ENCODE measurements around the gene DDAH1.

The DDAH1 gene

DNA sequence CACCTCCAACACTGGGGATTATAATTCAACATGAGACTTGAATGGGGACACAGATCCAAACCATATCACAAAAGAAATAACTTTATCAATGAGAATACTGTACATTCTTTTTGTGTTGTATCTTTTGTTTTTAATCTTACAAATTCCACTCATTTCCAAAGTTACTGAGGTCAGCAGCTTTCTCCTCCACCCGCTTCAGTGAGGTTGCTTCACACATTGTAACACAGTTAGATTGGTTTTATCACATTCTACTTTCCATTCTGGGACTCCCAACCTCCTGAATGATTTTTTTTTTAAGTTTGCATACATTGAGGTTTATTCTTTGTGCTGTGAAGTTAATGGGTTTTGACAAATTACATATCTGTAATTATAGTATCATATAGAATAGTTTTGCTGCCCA, 43.8 kb downstream of the DDAH1 start:
- Histone ChIP-seq H3K36me3 (ENCODE audit: control insufficient read depth, insufficient read depth, low read length) (no peaks in the 10 kb centered on the region), H2BK15ac (replicated peaks; ENCODE audit: low read depth) (no peak overlapping the region), H2BK5ac (ENCODE audit: low read length) (no peak overlapping the region), H2AK5ac (ENCODE audit: low read length) (no peak overlapping the region), H3K79me1 (ENCODE audit: low read length) (no peaks in the 10 kb centered on the region), H4K8ac (ENCODE audit: low read depth, low read length) (no peak overlapping the region), H3K79me2 (ENCODE audit: control insufficient read depth, insufficient read depth, low read length) (no peaks in the 10 kb centered on the region), H3K9ac (ENCODE audit: low read length) (no peak overlapping the region), H3K56ac (ENCODE audit: low read length) (no peak overlapping the region), H3K23ac (ENCODE audit: low read length) (no peak overlapping the region), H3K4ac (ENCODE audit: low read depth, low read length) (no peak overlapping the region), H3K4me1 (ENCODE audit: control insufficient read depth, low read depth, low read length) (no peaks in the 10 kb centered on the region), H3K4me2 (ENCODE audit: low read length) (no peak overlapping the region), H3K4me3 (ENCODE audit: low read length) (no peak overlapping the region), H2BK120ac (ENCODE audit: low read depth, low read length) (no peak overlapping the region), H3K27me3 (ENCODE audit: insufficient read depth, low read length, poor library complexity) (no peaks in the 10 kb centered on the region), H3K18ac (ENCODE audit: low read length) (no peak overlapping the region), H4K5ac (ENCODE audit: low read length) (no peak overlapping the region), H3K27ac (ENCODE audit: low read depth, low read length) (no peak overlapping the region)
- DNase-seq = no peak
- no CpG with 5 or more reads among the region's 1 CpG for WGBS (ENCODE audit: extremely low coverage, insufficient coverage, low lambda C conversion rate)

DNA sequence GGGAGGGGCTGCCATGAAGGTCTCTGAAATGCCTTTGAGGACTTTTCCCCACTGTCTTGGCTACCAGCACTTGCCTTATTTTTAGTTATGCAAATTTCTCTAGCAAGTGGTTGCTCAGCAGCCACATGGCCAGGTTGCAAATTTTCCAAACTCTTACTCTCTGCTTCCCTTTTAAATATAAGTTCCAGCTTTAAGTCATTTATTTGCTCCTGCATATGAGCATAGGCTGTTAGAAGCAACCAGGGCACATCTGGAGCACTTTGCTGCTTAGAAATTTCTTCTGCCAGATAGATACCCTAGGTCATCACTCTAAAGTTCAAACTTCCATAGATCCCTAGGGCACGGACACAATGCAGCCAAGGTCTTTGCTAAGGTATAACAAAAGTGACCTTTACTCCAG, 44.8 kb downstream of the DDAH1 start:
- no peak overlapping the region for H3K18ac ChIP-seq (ENCODE audit: low read length)
- H3K79me1 ChIP-seq (ENCODE audit: low read length) = no peaks in the 10 kb centered on the region
- H3K36me3 ChIP-seq (ENCODE audit: control insufficient read depth, insufficient read depth, low read length) = no peaks in the 10 kb centered on the region
- no CpG with 5 or more reads among the region's 1 CpG for WGBS (ENCODE audit: extremely low coverage, insufficient coverage, low lambda C conversion rate)
- no peak overlapping the region for H2BK120ac ChIP-seq (ENCODE audit: low read depth, low read length)
- H4K8ac ChIP-seq (ENCODE audit: low read depth, low read length) = no peak overlapping the region
- H2BK15ac ChIP-seq (replicated peaks; ENCODE audit: low read depth) = no peak overlapping the region
- no peak overlapping the region for H3K56ac ChIP-seq (ENCODE audit: low read length)
- H3K9ac ChIP-seq (ENCODE audit: low read length) = no peak overlapping the region
- H2BK5ac ChIP-seq (ENCODE audit: low read length) = no peak overlapping the region
- no peak overlapping the region for H2AK5ac ChIP-seq (ENCODE audit: low read length)
- no peak overlapping the region for H3K27ac ChIP-seq (ENCODE audit: low read depth, low read length)
- H3K4me1 ChIP-seq (ENCODE audit: control insufficient read depth, low read depth, low read length) = no peaks in the 10 kb centered on the region
- no peaks in the 10 kb centered on the region for H3K79me2 ChIP-seq (ENCODE audit: control insufficient read depth, insufficient read depth, low read length)
- H3K4me2 ChIP-seq (ENCODE audit: low read length) = no peak overlapping the region
- no peak for DNase-seq
- no peak overlapping the region for H4K5ac ChIP-seq (ENCODE audit: low read length)
- no peak overlapping the region for H3K4ac ChIP-seq (ENCODE audit: low read depth, low read length)
- no peak overlapping the region for H3K23ac ChIP-seq (ENCODE audit: low read length)
- no peak overlapping the region for H3K4me3 ChIP-seq (ENCODE audit: low read length)
- H3K27me3 ChIP-seq (ENCODE audit: insufficient read depth, low read length, poor library complexity) = no peaks in the 10 kb centered on the region

DNA sequence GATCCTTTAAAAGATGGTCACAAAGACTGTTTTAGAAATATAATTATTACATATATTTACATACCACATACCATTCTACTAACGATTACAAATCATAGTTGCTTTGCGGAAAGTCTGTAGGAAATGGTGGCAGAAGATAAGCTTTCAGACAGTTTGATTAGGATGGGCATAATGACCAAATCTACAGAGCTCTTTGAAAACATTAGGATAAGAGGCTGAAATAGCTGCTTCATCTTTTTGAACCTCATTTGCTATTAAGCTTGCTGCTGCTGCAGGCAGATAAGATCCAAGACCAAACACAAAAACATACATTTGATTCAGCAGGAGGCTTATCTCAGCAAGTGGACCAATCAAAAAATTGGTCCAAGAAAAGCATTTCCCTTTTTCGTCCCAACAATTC, 47.1 kb downstream of the DDAH1 start:
- no peak overlapping the region for H3K18ac ChIP-seq (ENCODE audit: low read length)
- H3K79me2 ChIP-seq (ENCODE audit: control insufficient read depth, insufficient read depth, low read length) = no peaks in the 10 kb centered on the region
- DNase-seq = no peak
- H3K4me1 ChIP-seq (ENCODE audit: control insufficient read depth, low read depth, low read length) = no peaks in the 10 kb centered on the region
- no peak overlapping the region for H4K8ac ChIP-seq (ENCODE audit: low read depth, low read length)
- no CpG with 5 or more reads among the region's 3 CpGs for WGBS (ENCODE audit: extremely low coverage, insufficient coverage, low lambda C conversion rate)
- H4K5ac ChIP-seq (ENCODE audit: low read length) = no peak overlapping the region
- H3K4me3 ChIP-seq (ENCODE audit: low read length) = no peak overlapping the region
- H3K4me2 ChIP-seq (ENCODE audit: low read length) = no peak overlapping the region
- H3K9ac ChIP-seq (ENCODE audit: low read length) = no peak overlapping the region
- no peak overlapping the region for H2BK120ac ChIP-seq (ENCODE audit: low read depth, low read length)
- H3K23ac ChIP-seq (ENCODE audit: low read length) = no peak overlapping the region
- no peak overlapping the region for H3K27ac ChIP-seq (ENCODE audit: low read depth, low read length)
- no peaks in the 10 kb centered on the region for H3K27me3 ChIP-seq (ENCODE audit: insufficient read depth, low read length, poor library complexity)
- H2BK15ac ChIP-seq (replicated peaks; ENCODE audit: low read depth) = no peak overlapping the region
- H2BK5ac ChIP-seq (ENCODE audit: low read length) = no peak overlapping the region
- H3K79me1 ChIP-seq (ENCODE audit: low read length) = no peaks in the 10 kb centered on the region
- no peak overlapping the region for H2AK5ac ChIP-seq (ENCODE audit: low read length)
- no peak overlapping the region for H3K56ac ChIP-seq (ENCODE audit: low read length)
- H3K4ac ChIP-seq (ENCODE audit: low read depth, low read length) = no peak overlapping the region
- no peaks in the 10 kb centered on the region for H3K36me3 ChIP-seq (ENCODE audit: control insufficient read depth, insufficient read depth, low read length)

- Histone ChIP-seq H3K23ac (ENCODE audit: low read length) (no peak overlapping the region), H3K9ac (ENCODE audit: low read length) (no peak overlapping the region), H3K56ac (ENCODE audit: low read length) (no peak overlapping the region), H3K18ac (ENCODE audit: low read length) (no peak overlapping the region), H3K79me1 (ENCODE audit: low read length) (no peaks in the 10 kb centered on the region), H3K4ac (ENCODE audit: low read depth, low read length) (no peak overlapping the region), H3K4me3 (ENCODE audit: low read length) (no peak overlapping the region), H2BK15ac (replicated peaks; ENCODE audit: low read depth) (no peak overlapping the region), H3K36me3 (ENCODE audit: control insufficient read depth, insufficient read depth, low read length) (no peaks in the 10 kb centered on the region), H2BK120ac (ENCODE audit: low read depth, low read length) (no peak overlapping the region), H4K8ac (ENCODE audit: low read depth, low read length) (no peak overlapping the region), H4K5ac (ENCODE audit: low read length) (no peak overlapping the region), H3K27me3 (ENCODE audit: insufficient read depth, low read length, poor library complexity) (no peaks in the 10 kb centered on the region), H3K4me1 (ENCODE audit: control insufficient read depth, low read depth, low read length) (no peaks in the 10 kb centered on the region), H3K27ac (ENCODE audit: low read depth, low read length) (no peak overlapping the region), H3K4me2 (ENCODE audit: low read length) (no peak overlapping the region), H3K79me2 (ENCODE audit: control insufficient read depth, insufficient read depth, low read length) (no peaks in the 10 kb centered on the region), H2AK5ac (ENCODE audit: low read length) (no peak overlapping the region), H2BK5ac (ENCODE audit: low read length) (no peak overlapping the region)
- no peak for DNase-seq
- WGBS (ENCODE audit: extremely low coverage, insufficient coverage, low lambda C conversion rate) = no CpG with 5 or more reads among the region's 5 CpGs
Observed at GRCh38 chr1:85417017-85417416, 47.9 kb downstream of the DDAH1 start.

DNA sequence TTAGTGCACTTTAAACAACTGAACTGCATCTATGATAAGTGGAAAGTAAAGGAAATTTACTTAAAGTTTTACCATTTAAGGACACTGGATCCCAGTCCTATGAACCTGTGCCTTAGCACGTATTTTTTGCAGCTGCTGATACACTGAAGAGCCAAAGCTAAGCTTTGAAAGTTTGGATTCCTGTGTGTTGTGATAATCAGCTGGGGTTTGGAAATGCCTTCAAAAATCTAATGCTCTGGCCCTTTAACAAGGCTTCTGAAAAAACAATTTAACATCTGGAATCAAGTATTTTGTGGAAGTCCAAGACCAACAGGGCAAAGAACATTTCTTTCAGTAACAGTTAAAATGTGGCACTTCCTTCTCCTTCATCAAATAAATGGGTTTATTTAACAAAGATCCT, 51.8 kb downstream of the DDAH1 start:
- H3K4me2 ChIP-seq (ENCODE audit: low read length) = no peak overlapping the region
- H3K27ac ChIP-seq (ENCODE audit: low read depth, low read length) = no peak overlapping the region
- H4K8ac ChIP-seq (ENCODE audit: low read depth, low read length) = no peak overlapping the region
- no peak overlapping the region for H2AK5ac ChIP-seq (ENCODE audit: low read length)
- no CpG with 5 or more reads among the region's 1 CpG for WGBS (ENCODE audit: extremely low coverage, insufficient coverage, low lambda C conversion rate)
- H2BK120ac ChIP-seq (ENCODE audit: low read depth, low read length) = no peak overlapping the region
- H3K4ac ChIP-seq (ENCODE audit: low read depth, low read length) = no peak overlapping the region
- DNase-seq = no peak
- no peaks in the 10 kb centered on the region for H3K79me2 ChIP-seq (ENCODE audit: control insufficient read depth, insufficient read depth, low read length)
- no peak overlapping the region for H3K23ac ChIP-seq (ENCODE audit: low read length)
- no peak overlapping the region for H4K5ac ChIP-seq (ENCODE audit: low read length)
- no peaks in the 10 kb centered on the region for H3K79me1 ChIP-seq (ENCODE audit: low read length)
- no peak overlapping the region for H2BK15ac ChIP-seq (replicated peaks; ENCODE audit: low read depth)
- no peaks in the 10 kb centered on the region for H3K36me3 ChIP-seq (ENCODE audit: control insufficient read depth, insufficient read depth, low read length)
- no peak overlapping the region for H3K56ac ChIP-seq (ENCODE audit: low read length)
- no peaks in the 10 kb centered on the region for H3K27me3 ChIP-seq (ENCODE audit: insufficient read depth, low read length, poor library complexity)
- H2BK5ac ChIP-seq (ENCODE audit: low read length) = no peak overlapping the region
- no peak overlapping the region for H3K18ac ChIP-seq (ENCODE audit: low read length)
- no peaks in the 10 kb centered on the region for H3K4me1 ChIP-seq (ENCODE audit: control insufficient read depth, low read depth, low read length)
- H3K9ac ChIP-seq (ENCODE audit: low read length) = no peak overlapping the region
- no peak overlapping the region for H3K4me3 ChIP-seq (ENCODE audit: low read length)

DNA sequence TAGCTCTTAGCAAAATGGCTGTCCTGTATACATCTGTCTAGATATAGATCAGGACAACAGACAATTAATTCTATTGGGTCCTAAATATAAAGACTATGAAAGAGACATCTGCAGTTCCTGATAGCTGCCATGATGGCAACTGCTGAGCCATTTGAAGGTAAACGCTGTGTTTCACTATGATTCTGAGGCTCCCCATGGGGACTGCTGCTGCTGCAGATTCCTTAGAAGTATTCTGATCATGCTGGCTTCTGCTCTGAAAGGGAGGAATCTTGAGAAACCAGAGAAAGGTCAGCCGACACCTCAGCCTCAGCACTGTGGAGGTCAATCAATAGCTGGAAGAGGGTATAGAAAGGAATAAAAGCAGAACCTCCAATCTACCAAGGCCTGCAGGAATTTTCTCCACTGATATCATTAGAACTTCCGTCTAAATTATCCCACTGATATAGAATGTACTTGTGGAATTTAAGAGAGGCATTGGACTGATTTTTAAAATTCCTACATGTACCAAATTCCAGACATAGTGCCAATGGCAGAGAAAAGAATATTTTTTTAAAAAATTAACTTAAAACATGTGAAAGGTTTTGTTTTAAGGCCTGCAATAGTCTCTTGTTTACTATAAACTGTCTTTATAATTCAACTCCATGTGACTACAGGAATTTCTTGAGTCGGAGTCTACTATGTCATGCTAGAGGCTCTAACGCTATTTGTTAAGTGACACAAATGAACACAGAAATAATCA, 53.2 kb downstream of the DDAH1 start:
- Histone ChIP-seq H2BK120ac (ENCODE audit: low read depth, low read length) (no peak overlapping the region), H2AK5ac (ENCODE audit: low read length) (no peak overlapping the region), H2BK15ac (replicated peaks; ENCODE audit: low read depth) (no peak overlapping the region), H3K79me1 (ENCODE audit: low read length) (no peaks in the 10 kb centered on the region), H3K4me1 (ENCODE audit: control insufficient read depth, low read depth, low read length) (no peaks in the 10 kb centered on the region), H3K9ac (ENCODE audit: low read length) (no peak overlapping the region), H3K27me3 (ENCODE audit: insufficient read depth, low read length, poor library complexity) (no peaks in the 10 kb centered on the region), H3K4ac (ENCODE audit: low read depth, low read length) (no peak overlapping the region), H4K8ac (ENCODE audit: low read depth, low read length) (no peak overlapping the region), H3K79me2 (ENCODE audit: control insufficient read depth, insufficient read depth, low read length) (no peaks in the 10 kb centered on the region), H3K36me3 (ENCODE audit: control insufficient read depth, insufficient read depth, low read length) (no peaks in the 10 kb centered on the region), H3K27ac (ENCODE audit: low read depth, low read length) (no peak overlapping the region), H3K18ac (ENCODE audit: low read length) (peak overlapping the region; percentile 39), H3K4me2 (ENCODE audit: low read length) (no peak overlapping the region), H3K56ac (ENCODE audit: low read length) (no peak overlapping the region), H3K4me3 (ENCODE audit: low read length) (no peak overlapping the region), H3K23ac (ENCODE audit: low read length) (no peak overlapping the region), H2BK5ac (ENCODE audit: low read length) (no peak overlapping the region), H4K5ac (ENCODE audit: low read length) (no peak overlapping the region)
- DNase-seq = peak; percentile 47
- no CpG with 5 or more reads among the region's 5 CpGs for WGBS (ENCODE audit: extremely low coverage, insufficient coverage, low lambda C conversion rate)

All from mesendoderm (in vitro differentiated cells).